B cell (primary cell): ENCODE measurements around the gene GARRE1. TPM values are rescaled to one million over a fixed set of nuclear protein-coding genes. Genes with fewer than 3 reads are reported as not detected.

Source experiments
- ATAC-seq: fragments of 200-7000 bp; cut with Tn5 transposase; one replicate; pipeline ENCODE4 v1.10.0; 2021; ENCODE audit warnings: low read depth, mild to moderate bottlenecking, moderate number of reproducible peaks, moderate library complexity
- CTCF ChIA-PET: fragments of 350-600 bp; sonication (Branson Sonifier 250); formaldehyde crosslinking; loops from one replicate; lab custom pipeline; 2021; ENCODE audit warnings: antibody characterized with exemption, inconsistent platforms; lab: Charles Lee
- POLR2A ChIA-PET: fragments of 350-600 bp; sonication (Branson Sonifier 250); formaldehyde crosslinking; loops from one replicate; lab custom pipeline; 2021; ENCODE audit warnings: antibody characterized with exemption; lab: Charles Lee
- DNase-seq: peaks from one replicate; pipeline ENCODE4 v3.0.0; 2013
- H2AFZ ChIP-seq: 2 replicates; pipeline ENCODE4 v1.6.1; 2012; ENCODE audit warnings: mild to moderate bottlenecking, low read depth, low read length; ENCODE audit not compliant: insufficient read depth, poor library complexity, severe bottlenecking
- H3K27ac ChIP-seq, 2 donors: 1 replicate in 1 of 2; 2 replicates in 1 of 2; pipeline ENCODE4 v1.5.1; 2012 to 2013; ENCODE audit warnings: low read length in 2 of 2, mild to moderate bottlenecking in 2 of 2, moderate library complexity in 1 of 2
- H3K27me3 ChIP-seq, 4 experiments: fragments of 200-600 bp in 1 of 4; sonication (generic) in 1 of 4; replicated peaks in 1 of 4; 1 replicate in 2 of 4; 2 replicates in 2 of 4; pipeline versions ENCODE4 v1.6.1 to v1.7.0; 2013 to 2016; ENCODE audit warnings: low read length in 3 of 4, mild to moderate bottlenecking in 2 of 4, mixed read lengths in 1 of 4, moderate library complexity in 1 of 4; ENCODE audit not compliant: insufficient read depth in 4 of 4, control insufficient read depth in 3 of 4; ENCODE audit errors: control extremely low read depth in 1 of 4
- H3K36me3 ChIP-seq, 2 experiments: replicated peaks in 1 of 2; 1 replicate in 1 of 2; 2 replicates in 1 of 2; pipeline versions ENCODE4 v1.6.1 to v1.7.1; 2013; ENCODE audit warnings: low read length in 1 of 2; ENCODE audit not compliant: insufficient read depth in 2 of 2, control insufficient read depth in 1 of 2; ENCODE audit errors: control extremely low read depth in 1 of 2, extremely low read depth in 1 of 2
- H3K4me1 ChIP-seq, 2 donors: fragments of 200-600 bp in 1 of 2; sonication (generic) in 1 of 2; 1 replicate in 1 of 2; 2 replicates in 1 of 2; pipeline versions ENCODE4 v1.5.1 to v1.6.1; 2013 to 2017; ENCODE audit warnings: low read length in 2 of 2; ENCODE audit not compliant: control insufficient read depth in 2 of 2, insufficient read depth in 2 of 2
- H3K4me2 ChIP-seq: replicated peaks from 2 replicates; pipeline ENCODE3; 2012; ENCODE audit warnings: mild to moderate bottlenecking, low read depth, low read length; ENCODE audit not compliant: poor library complexity, severe bottlenecking
- H3K4me3 ChIP-seq, 5 experiments: fragments of 200-600 bp in 1 of 5; sonication (generic) in 1 of 5; 1 replicate in 3 of 5; 2 replicates in 2 of 5; pipeline versions ENCODE4 v1.5.1 to v1.7.0; 2011 to 2016; ENCODE audit warnings: low read length in 4 of 5, mild to moderate bottlenecking in 4 of 5, low read depth in 2 of 5, control low read depth in 1 of 5, moderate library complexity in 1 of 5; ENCODE audit not compliant: insufficient read depth in 1 of 5; ENCODE audit errors: control extremely low read depth in 1 of 5, extremely low read depth in 1 of 5
- H3K79me2 ChIP-seq: fragments of 200-600 bp; sonication (generic); one replicate; pipeline ENCODE4 v1.6.0; 2016; ENCODE audit warnings: low read length; ENCODE audit not compliant: control insufficient read depth, insufficient read depth
- H3K9ac ChIP-seq: fragments of 200-600 bp; sonication (generic); 2 replicates; pipeline ENCODE4 v1.6.1; 2017; ENCODE audit warnings: mild to moderate bottlenecking, low read length, moderate library complexity
- H3K9me3 ChIP-seq, 3 donors: one replicate each; pipeline versions ENCODE4 v1.6.1 to v1.7.1; 2013; ENCODE audit warnings: low read length in 2 of 3; ENCODE audit not compliant: control insufficient read depth in 2 of 3, insufficient read depth in 1 of 3; ENCODE audit errors: control extremely low read depth in 1 of 3
- H4K20me1 ChIP-seq: 2 replicates; pipeline ENCODE4 v1.6.0; 2012; ENCODE audit warnings: mild to moderate bottlenecking, low read length; ENCODE audit not compliant: insufficient read depth, control insufficient read depth, poor library complexity, severe bottlenecking
- H3K27ac Mint-ChIP-seq: one replicate; pipeline ENCODE4 v1.8.0; 2021; ENCODE audit warnings: mixed read lengths
- H3K27me3 Mint-ChIP-seq: one replicate; pipeline ENCODE4 v1.8.0; 2021; ENCODE audit warnings: mixed read lengths
- H3K4me1 Mint-ChIP-seq: one replicate; pipeline ENCODE4 v1.8.0; 2021; ENCODE audit warnings: mixed read lengths
- H3K4me3 Mint-ChIP-seq: one replicate; pipeline ENCODE4 v1.8.0; 2021; ENCODE audit warnings: mixed read lengths
- H3K9me3 Mint-ChIP-seq: one replicate; pipeline ENCODE4 v1.8.0; 2022; ENCODE audit warnings: mixed read lengths; ENCODE audit not compliant: insufficient read depth
- CTCF ChIP-seq: fragments of 200-600 bp; IDR thresholded peaks from one replicate; pipeline ENCODE4 v1.8.0; 2022; ENCODE audit warnings: antibody characterized with exemption, mild to moderate bottlenecking
- EZH2 ChIP-seq: IDR thresholded peaks from 2 replicates; pipeline ENCODE4 v1.6.1; 2012; ENCODE audit warnings: borderline replicate concordance, low read depth, mild to moderate bottlenecking, moderate library complexity, low read length; ENCODE audit not compliant: insufficient read depth, poor library complexity, severe bottlenecking
- WGBS: methylation state at CpG from one replicate; pipeline ENCODE4 v1.1.5; 2013; ENCODE audit warnings: missing lambda C conversion rate; ENCODE audit not compliant: insufficient coverage; 5-methylcytosine and 5-hydroxymethylcytosine counted together
- intact Hi-C: fragments of 100-400 bp; cut with micrococcal nuclease; formaldehyde crosslinking; loops from one replicate; pipeline ENCODE4 v1.10.0; 2022
- polyA plus RNA-seq: library from polyadenylated mRNA; depleted of rRNA; stranded (reverse); fragments of >200 nt; gene quantifications from 2 replicates; pipeline ENCODE4 v1.2.3, GENCODE V29; 2012
- total RNA-seq, 2 donors: library from RNA; stranded (reverse); fragments of 120-200 nt in 1 of 2; gene quantifications; 1 replicate in 1 of 2; 2 replicates in 1 of 2; pipeline versions ENCODE4 v1.2.3 to v1.2.4, GENCODE V29; 2013 to 2022

Gene GARRE1
- total and polyA plus RNA-seq, 2 donors (not counting 1 experiment from before 2014, with no cell fraction given) = 26.3 to 55.6 TPM

GRCh38 chr19:34225659-34226015 lies 28.7 kb upstream of the GARRE1 start:
- DNase-seq = no peak
- H3K4me2 ChIP-seq = no peak overlapping the region
- H3K9me3 ChIP-seq = no peaks in the 10 kb centered on the region
- H2AFZ ChIP-seq = no peak overlapping the region
- Mint-ChIP-seq H3K9me3 (no peaks in the 10 kb centered on the region), H3K27me3 (no peaks in the 10 kb centered on the region), H3K4me3 (no peak overlapping the region), H3K27ac (no peak overlapping the region), H3K4me1 (peaks cover 11% of the 10 kb centered on the region)
- CTCF ChIA-PET = interaction anchor here (2.0 to 2.1 kb wide), 2 partner anchors 16 to 115 kb away, joined by 5 read pairs; no protein-coding TSS in a partner anchor
- peaks cover 5 to 92% of the 10 kb centered on the region in 2 experiments for H3K36me3 ChIP-seq
- H3K4me1 ChIP-seq = no peaks in the 10 kb centered on the region
- intact Hi-C loops = no loop called here
- POLR2A ChIA-PET = no interaction called here
- H3K27ac ChIP-seq = peak overlapping the region in 1 of 2 donors; percentile 40
- no peaks in the 10 kb centered on the region for H3K27me3 ChIP-seq
- H4K20me1 ChIP-seq = peaks cover 30% of the 10 kb centered on the region
- TF ChIP-seq CTCF (no peak), EZH2 (no peak)
- H3K4me3 ChIP-seq = no peak overlapping the region
- no peak overlapping the region for H3K9ac ChIP-seq
- peaks cover 31% of the 10 kb centered on the region for H3K79me2 ChIP-seq
- no peak for ATAC-seq

- ChIA-PET CTCF (interaction anchor here (2.0 to 2.1 kb wide), 2 partner anchors 16 to 115 kb away, joined by 5 read pairs; no protein-coding TSS in a partner anchor), POLR2A (interaction anchor here (0.6 kb wide), 1 partner anchor 10 kb away, joined by 4 read pairs; no protein-coding TSS in a partner anchor)
- peaks cover 30% of the 10 kb centered on the region for H4K20me1 ChIP-seq
- no peaks in the 10 kb centered on the region for H3K4me1 ChIP-seq
- peak overlapping the region in 1 of 2 donors; percentile 34 for H3K27ac ChIP-seq
- TF ChIP-seq CTCF = no peak
- no peak for TF ChIP-seq EZH2
- no peak overlapping the region for H3K4me2 ChIP-seq
- peaks cover 27% of the 10 kb centered on the region for H3K79me2 ChIP-seq
- no peaks in the 10 kb centered on the region for H3K27me3 Mint-ChIP-seq
- ATAC-seq = no peak
- no peaks in the 10 kb centered on the region for H3K9me3 ChIP-seq
- no peaks in the 10 kb centered on the region for H3K27me3 ChIP-seq
- H3K27ac Mint-ChIP-seq = no peak overlapping the region
- peaks cover 9% of the 10 kb centered on the region for H3K4me1 Mint-ChIP-seq
- H3K4me3 Mint-ChIP-seq = no peak overlapping the region
- WGBS = no CpG with 5 or more reads among the region's 2 CpGs
- no peak overlapping the region for H2AFZ ChIP-seq
- H3K36me3 ChIP-seq = peaks cover 5 to 91% of the 10 kb centered on the region in 2 experiments
- H3K4me3 ChIP-seq = no peak overlapping the region
- DNase-seq = no peak
- intact Hi-C loops = no loop called here
- H3K9me3 Mint-ChIP-seq = no peaks in the 10 kb centered on the region
- no peak overlapping the region for H3K9ac ChIP-seq
Measured at GRCh38 chr19:34226036-34226435, 28.3 kb upstream of the GARRE1 start.
